ENCODE results near the gene CHAMP1. TPM values are rescaled to one million over a fixed set of nuclear protein-coding genes. Genes with fewer than 3 reads are reported as not detected.

Gene CHAMP1
- total and polyA plus RNA-seq, 2 of the 4 experiments (the other 2 are of a cell fraction) = 13.3 to 32.7 TPM

DNA sequence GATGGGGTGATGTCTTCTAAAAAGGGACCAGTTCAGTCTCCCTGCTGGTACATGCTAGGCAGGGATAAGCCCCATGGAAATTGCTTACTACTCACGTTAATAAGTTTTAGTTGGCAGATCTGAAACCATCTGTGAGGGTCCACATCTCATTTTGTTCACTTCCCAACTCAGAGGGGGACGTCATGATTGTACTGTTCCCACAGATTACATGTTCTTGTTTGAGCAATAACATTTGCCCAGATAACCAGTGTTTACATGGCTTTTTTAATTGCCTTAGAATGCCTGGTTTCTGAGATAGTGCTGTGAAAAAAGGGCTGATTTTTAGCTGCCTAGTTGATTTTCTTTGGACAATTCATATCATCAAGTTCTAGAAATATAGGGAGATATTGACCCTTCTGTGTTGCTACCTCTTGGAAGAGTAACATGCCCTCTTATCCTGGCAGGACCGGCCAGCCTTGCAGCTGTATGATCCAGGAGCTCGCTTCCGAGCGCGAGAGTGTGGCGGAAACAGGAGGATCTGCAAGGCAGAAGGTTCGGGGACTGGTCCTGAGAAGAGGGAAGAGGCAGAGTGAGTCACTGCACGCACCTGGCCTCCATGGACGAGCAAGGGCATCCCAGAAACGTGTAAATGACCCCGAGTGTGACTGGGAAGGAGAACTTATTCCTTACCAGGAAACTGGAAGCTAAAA is 9.8 kb upstream of the CHAMP1 start:
- no peak for DNase-seq
- intact Hi-C loops (cut with micrococcal nuclease) = no loop called here

More for the DNA sequence above, 9.8 kb upstream of the CHAMP1 start:
- no peaks in the 10 kb centered on the region for H4K20me1 ChIP-seq (ENCODE audit: insufficient read depth, low read length)
- no peak overlapping the region for H4K8ac ChIP-seq (ENCODE audit: low read depth in 2 of 2, low read length in 2 of 2)
- no peak overlapping the region for H4K5ac ChIP-seq (ENCODE audit: low read depth, low read length)
- H2BK20ac ChIP-seq (ENCODE audit: low read depth, low read length) = no peak overlapping the region
- TF ChIP-seq, protein P1, sequence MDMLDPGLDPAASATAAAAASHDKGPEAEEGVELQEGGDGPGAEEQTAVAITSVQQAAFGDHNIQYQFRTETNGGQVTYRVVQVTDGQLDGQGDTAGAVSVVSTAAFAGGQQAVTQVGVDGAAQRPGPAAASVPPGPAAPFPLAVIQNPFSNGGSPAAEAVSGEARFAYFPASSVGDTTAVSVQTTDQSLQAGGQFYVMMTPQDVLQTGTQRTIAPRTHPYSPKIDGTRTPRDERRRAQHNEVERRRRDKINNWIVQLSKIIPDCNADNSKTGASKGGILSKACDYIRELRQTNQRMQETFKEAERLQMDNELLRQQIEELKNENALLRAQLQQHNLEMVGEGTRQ (IDR thresholded peaks at IDR 0.05; ENCODE audit: low read depth, low read length) = no peak
- TF ChIP-seq RCOR1 (IDR thresholded peaks at IDR 0.05; ENCODE audit: insufficient replicate concordance, low read length) = no peak
- no peak for TF ChIP-seq CHD1 (IDR thresholded peaks at IDR 0.05; ENCODE audit: low read depth, low read length)
- TF ChIP-seq, protein P2, sequence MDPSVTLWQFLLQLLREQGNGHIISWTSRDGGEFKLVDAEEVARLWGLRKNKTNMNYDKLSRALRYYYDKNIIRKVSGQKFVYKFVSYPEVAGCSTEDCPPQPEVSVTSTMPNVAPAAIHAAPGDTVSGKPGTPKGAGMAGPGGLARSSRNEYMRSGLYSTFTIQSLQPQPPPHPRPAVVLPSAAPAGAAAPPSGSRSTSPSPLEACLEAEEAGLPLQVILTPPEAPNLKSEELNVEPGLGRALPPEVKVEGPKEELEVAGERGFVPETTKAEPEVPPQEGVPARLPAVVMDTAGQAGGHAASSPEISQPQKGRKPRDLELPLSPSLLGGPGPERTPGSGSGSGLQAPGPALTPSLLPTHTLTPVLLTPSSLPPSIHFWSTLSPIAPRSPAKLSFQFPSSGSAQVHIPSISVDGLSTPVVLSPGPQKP (IDR thresholded peaks at IDR 0.05; ENCODE audit: borderline replicate concordance, low read depth, low read length) = no peak
- no peak for TF ChIP-seq MXI1 (IDR thresholded peaks at IDR 0.05; ENCODE audit: borderline replicate concordance, low read depth, low read length)
- no peak for TF ChIP-seq SMC3 (IDR thresholded peaks at IDR 0.05; ENCODE audit: low read depth, low read length)
- TF ChIP-seq POLR2A (IDR thresholded peaks at IDR 0.05; ENCODE audit: low read depth, low read length) = no peak
- no peak for TF ChIP-seq RAD21 (IDR thresholded peaks at IDR 0.05; ENCODE audit: low read length)
- TF ChIP-seq BHLHE40 (IDR thresholded peaks at IDR 0.05; ENCODE audit: low read depth, low read length) = no peak
- no peak for TF ChIP-seq NFE2L2 (IDR thresholded peaks at IDR 0.05; ENCODE audit: low read depth, low read length)
- no peak for TF ChIP-seq RFX5 (IDR thresholded peaks at IDR 0.05; ENCODE audit: low read depth, low read length)
- no peak for TF ChIP-seq CEBPB (IDR thresholded peaks at IDR 0.05; ENCODE audit: low read depth, low read length)
- TF ChIP-seq MAZ (IDR thresholded peaks at IDR 0.05; ENCODE audit: borderline replicate concordance, low read depth, low read length) = no peak
- no peak for TF ChIP-seq FOS (IDR thresholded peaks at IDR 0.05; ENCODE audit: low read depth, low read length)
- TF ChIP-seq, protein P3, sequence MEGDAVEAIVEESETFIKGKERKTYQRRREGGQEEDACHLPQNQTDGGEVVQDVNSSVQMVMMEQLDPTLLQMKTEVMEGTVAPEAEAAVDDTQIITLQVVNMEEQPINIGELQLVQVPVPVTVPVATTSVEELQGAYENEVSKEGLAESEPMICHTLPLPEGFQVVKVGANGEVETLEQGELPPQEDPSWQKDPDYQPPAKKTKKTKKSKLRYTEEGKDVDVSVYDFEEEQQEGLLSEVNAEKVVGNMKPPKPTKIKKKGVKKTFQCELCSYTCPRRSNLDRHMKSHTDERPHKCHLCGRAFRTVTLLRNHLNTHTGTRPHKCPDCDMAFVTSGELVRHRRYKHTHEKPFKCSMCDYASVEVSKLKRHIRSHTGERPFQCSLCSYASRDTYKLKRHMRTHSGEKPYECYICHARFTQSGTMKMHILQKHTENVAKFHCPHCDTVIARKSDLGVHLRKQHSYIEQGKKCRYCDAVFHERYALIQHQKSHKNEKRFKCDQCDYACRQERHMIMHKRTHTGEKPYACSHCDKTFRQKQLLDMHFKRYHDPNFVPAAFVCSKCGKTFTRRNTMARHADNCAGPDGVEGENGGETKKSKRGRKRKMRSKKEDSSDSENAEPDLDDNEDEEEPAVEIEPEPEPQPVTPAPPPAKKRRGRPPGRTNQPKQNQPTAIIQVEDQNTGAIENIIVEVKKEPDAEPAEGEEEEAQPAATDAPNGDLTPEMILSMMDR (conservative IDR thresholded peaks at IDR 0.05; ENCODE audit: low read depth, low read length) = no peak
- no peak for TF ChIP-seq MAFK (IDR thresholded peaks at IDR 0.05; ENCODE audit: low read depth, low read length)
- H3K4ac ChIP-seq (ENCODE audit: low read depth, low read length) = no peak overlapping the region
- no peak overlapping the region for H2AK9ac ChIP-seq (replicated peaks; ENCODE audit: low read depth, low read length, poor library complexity)
- H4K91ac ChIP-seq (ENCODE audit: insufficient read depth, low read depth, low read length) = no peak overlapping the region
- H3K9me1 ChIP-seq (ENCODE audit: insufficient read depth, low read length) = no peaks in the 10 kb centered on the region
- no peaks in the 10 kb centered on the region for H3K4me1 ChIP-seq (ENCODE audit: control insufficient read depth, insufficient read depth, low read length)
- no peak overlapping the region for H2BK120ac ChIP-seq (ENCODE audit: low read depth, low read length)
- ATAC-seq (ENCODE audit: low read depth) = no peak
- no peak overlapping the region for H3K14ac ChIP-seq (replicated peaks; ENCODE audit: low read depth, low read length)
- no peak overlapping the region for H3K4me2 ChIP-seq (ENCODE audit: low read depth, low read length)
- no peak overlapping the region for H2AK5ac ChIP-seq (ENCODE audit: low read depth, low read length)
- H3K36me3 ChIP-seq (ENCODE audit: control insufficient read depth, insufficient read depth, low read length) = peaks cover 34% of the 10 kb centered on the region
- H3K27me3 ChIP-seq (ENCODE audit: control insufficient read depth, insufficient read depth, low read length) = no peaks in the 10 kb centered on the region
- ChIA-PET CTCF (no interaction called here), POLR2A (ENCODE audit: unreplicated experiment) (no interaction called here)
- H3K4me3 ChIP-seq (ENCODE audit: insufficient read depth, low read depth, low read length) = no peak overlapping the region
- dilution Hi-C loops (cut with HindIII; ENCODE audit: low sequenced_read_pairs, unreplicated experiment) = no loop called here
- peaks cover 6 to 10% of the 10 kb centered on the region in 2 experiments; a peak in 3 of 4 replicates for H3K79me1 ChIP-seq (ENCODE audit: low read depth in 1 of 2, low read length in 2 of 2)
- no peak overlapping the region for H3K9ac ChIP-seq (ENCODE audit: low read depth, low read length)
- H3K56ac ChIP-seq (ENCODE audit: extremely low read depth, insufficient read depth, low read length) = no peak overlapping the region
- H2BK15ac ChIP-seq (ENCODE audit: low read depth, low read length) = no peak overlapping the region
- no peak overlapping the region for H3K18ac ChIP-seq (ENCODE audit: low read depth, low read length)
- no TSS peak for BruUV-seq (replicated peaks)
- H3K27ac ChIP-seq (ENCODE audit: insufficient read depth, low read length) = no peak overlapping the region
- no peak overlapping the region for H2BK5ac ChIP-seq (ENCODE audit: low read depth, low read length, poor library complexity, severe bottlenecking)
- in situ Hi-C loops (cut with MboI; ENCODE audit: low sequenced_read_pairs) = no loop called here
- no peak overlapping the region for H3K23ac ChIP-seq (ENCODE audit: low read depth, low read length)
- no peaks in the 10 kb centered on the region for H3K9me3 ChIP-seq (ENCODE audit: control insufficient read depth, insufficient read depth, low read length)
- 100% methylated on average over 1 of the region's 13 CpGs; no CpG with 5 or more reads in 1 of the 2 experiments for WGBS, 2 experiments (ENCODE audit: extremely low coverage in 2 of 2, insufficient read length in 1 of 2)
- H2AFZ ChIP-seq (replicated peaks; ENCODE audit: low read length, poor library complexity) = no peak overlapping the region

All from IMR-90 (cell line).